ENCODE measurements around the gene RAPSN. TPM values are rescaled to one million over a fixed set of nuclear protein-coding genes. Genes with fewer than 3 reads are reported as not detected.

RAPSN gene
- total RNA-seq, 4 donors from 2014 or later, result 0.42 to 1.4 (median 0.70) TPM

DNA sequence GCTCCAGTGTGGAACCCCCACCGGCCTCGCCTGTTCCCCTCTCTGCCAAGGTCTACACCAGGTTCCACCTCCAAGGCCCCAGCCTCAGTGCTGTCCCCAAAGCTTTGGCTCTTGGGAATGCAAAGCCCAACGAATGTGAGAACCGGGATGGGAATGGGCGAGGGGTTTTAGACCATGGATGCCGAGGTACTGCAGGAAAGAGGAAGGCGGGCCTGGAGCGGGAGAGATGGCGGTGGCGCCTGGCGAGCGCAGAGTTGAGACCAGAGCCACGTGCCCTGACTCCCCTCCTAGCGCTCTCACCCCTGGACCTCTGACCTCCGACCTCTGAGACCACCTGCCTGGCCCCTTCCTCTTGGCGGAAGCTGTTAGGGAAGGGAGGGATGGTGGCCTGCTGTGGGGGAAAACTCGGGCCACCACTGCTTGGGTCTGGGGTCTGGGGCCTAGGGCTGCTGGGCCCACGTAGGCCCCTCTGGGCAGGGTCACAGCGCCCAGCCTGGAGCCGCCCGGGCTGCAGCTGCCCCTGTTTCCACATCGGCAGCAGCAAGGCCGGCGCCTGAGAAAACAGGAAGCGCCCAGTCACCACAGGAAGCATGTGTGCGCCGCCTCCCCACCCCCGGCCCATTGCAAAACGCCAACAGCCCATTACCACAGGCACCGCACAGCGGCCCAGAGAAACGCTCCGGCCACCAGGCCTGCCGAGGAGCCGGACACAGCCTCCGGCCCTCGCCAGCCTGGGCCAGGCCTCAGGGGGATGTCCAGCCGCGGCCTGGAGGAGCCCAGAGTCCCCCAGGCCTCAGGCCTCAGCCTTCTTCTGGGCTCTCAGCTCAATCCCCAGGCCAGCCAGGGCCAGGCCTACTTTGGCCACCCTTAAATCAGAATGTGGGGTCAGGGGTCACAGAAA, 54.4 kb downstream of the RAPSN start:
- TF ChIP-seq POLR2A (IDR thresholded peaks at IDR 0.05; ENCODE audit: low read depth) (no peak), POLR2AphosphoS5 (IDR thresholded peaks at IDR 0.05) (peak; percentile 35 to 52)
- intact Hi-C loops (cut with DNase I), result no loop called here
- peaks cover 9 to 30% (median 18%) of the 10 kb centered on the region in 4 donors for H3K4me1 ChIP-seq
- H3K9me3 ChIP-seq, result no peaks in the 10 kb centered on the region
- DNase-seq (ENCODE audit: extremely low spot score), result no peak
- H3K27ac ChIP-seq (replicated peaks in 1 of 4), result peak overlapping the region; percentile 63 to 81 (median 78)
- H3K27me3 ChIP-seq, result no peaks in the 10 kb centered on the region
- H3K4me3 ChIP-seq, result peak overlapping the region in 3 of 4 donors; percentile 7 to 31 (median 20)
- no peaks in the 10 kb centered on the region for H3K36me3 ChIP-seq
- 90% methylated on average over 14 of the region's 39 CpGs for WGBS

DNA sequence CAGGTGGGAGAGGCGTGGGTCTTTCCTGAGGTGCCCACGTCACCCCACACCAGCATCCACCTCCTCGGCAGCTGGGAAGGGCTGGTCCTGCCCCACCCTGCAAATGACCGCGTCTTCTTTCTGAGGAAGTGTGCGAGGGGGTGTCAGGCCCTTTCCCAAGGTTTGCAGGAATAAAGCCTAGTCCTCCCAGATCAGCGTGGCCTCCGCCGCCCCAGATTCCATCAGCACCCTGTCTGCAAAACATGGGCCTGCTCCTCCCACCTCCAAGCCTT, 55.0 kb downstream of the RAPSN start:
- Histone ChIP-seq H3K27me3 (no peaks in the 10 kb centered on the region), H3K4me1 (peaks cover 6 to 27% (median 16%) of the 10 kb centered on the region in 4 donors), H3K27ac (replicated peaks in 1 of 4) (peak overlapping the region; percentile 63 to 81 (median 78)), H3K36me3 (no peaks in the 10 kb centered on the region), H3K4me3 (peak overlapping the region in 1 of 4 donors; percentile 14), H3K9me3 (no peaks in the 10 kb centered on the region)
- TF ChIP-seq POLR2AphosphoS5 (IDR thresholded peaks at IDR 0.05) (no peak), POLR2A (IDR thresholded peaks at IDR 0.05; ENCODE audit: low read depth) (no peak), EP300 (IDR thresholded peaks at IDR 0.05) (no peak)
- TF ChIP-seq, protein P1, sequence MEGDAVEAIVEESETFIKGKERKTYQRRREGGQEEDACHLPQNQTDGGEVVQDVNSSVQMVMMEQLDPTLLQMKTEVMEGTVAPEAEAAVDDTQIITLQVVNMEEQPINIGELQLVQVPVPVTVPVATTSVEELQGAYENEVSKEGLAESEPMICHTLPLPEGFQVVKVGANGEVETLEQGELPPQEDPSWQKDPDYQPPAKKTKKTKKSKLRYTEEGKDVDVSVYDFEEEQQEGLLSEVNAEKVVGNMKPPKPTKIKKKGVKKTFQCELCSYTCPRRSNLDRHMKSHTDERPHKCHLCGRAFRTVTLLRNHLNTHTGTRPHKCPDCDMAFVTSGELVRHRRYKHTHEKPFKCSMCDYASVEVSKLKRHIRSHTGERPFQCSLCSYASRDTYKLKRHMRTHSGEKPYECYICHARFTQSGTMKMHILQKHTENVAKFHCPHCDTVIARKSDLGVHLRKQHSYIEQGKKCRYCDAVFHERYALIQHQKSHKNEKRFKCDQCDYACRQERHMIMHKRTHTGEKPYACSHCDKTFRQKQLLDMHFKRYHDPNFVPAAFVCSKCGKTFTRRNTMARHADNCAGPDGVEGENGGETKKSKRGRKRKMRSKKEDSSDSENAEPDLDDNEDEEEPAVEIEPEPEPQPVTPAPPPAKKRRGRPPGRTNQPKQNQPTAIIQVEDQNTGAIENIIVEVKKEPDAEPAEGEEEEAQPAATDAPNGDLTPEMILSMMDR (IDR thresholded peaks at IDR 0.05), result no peak
- WGBS, result 71% methylated on average over 9 of the region's 9 CpGs
- DNase-seq (ENCODE audit: extremely low spot score), result no peak
- intact Hi-C loops (cut with DNase I), result no loop called here

DNA sequence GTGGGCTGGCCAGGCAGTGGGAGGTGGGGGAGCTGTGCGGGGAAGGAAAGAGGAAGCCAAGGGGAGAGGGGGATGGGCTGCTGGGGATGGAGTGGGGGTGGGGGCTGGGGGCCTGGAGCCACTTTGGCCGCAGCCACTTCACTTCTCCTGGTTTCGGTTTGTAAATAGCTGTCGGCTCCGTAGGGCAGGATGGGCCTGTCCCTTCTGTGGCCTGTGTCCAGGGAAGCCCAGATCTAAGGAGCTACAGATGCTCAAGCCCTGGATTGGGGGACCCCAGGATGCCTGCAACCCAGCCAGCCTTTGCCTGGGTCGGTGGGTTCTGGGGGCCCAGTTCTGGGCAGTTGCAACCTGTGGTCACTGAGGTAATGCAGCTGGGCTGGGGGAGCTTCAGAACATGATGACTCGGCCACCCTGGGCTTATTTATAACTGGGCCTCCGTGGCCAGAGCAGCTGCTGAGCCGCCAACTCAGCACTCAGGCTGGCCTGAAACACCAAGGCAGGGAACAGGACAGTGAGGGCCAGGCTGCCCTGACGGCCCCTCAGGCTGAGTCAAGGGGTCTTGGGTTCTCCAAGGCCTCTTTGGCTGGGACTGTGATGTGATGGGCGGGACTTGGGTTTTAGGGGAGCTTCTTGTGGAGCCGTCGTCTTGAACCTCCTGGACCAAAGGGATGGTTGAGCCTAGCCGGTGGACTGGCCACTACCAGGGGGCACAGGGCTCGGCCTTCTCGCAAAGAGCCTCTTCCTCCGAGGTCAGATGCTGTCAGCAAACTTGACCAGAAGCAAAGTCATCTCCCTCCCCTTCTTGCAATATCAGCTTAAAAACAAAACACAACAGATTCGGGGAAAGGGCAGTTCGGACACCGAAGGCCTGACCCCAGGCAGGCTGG, 55.5 kb downstream of the RAPSN start:
- no peak for DNase-seq (ENCODE audit: extremely low spot score)
- 70% methylated on average over 13 of the region's 20 CpGs for WGBS
- peak overlapping the region; percentile 63 to 81 (median 78) for H3K27ac ChIP-seq (replicated peaks in 1 of 4)

GRCh38 chr11:47392546-47393162, 56.3 kb downstream of the RAPSN start:
- no peaks in the 10 kb centered on the region for H3K9me3 ChIP-seq
- peaks cover 6 to 27% (median 16%) of the 10 kb centered on the region in 4 donors for H3K4me1 ChIP-seq
- TF ChIP-seq POLR2A (IDR thresholded peaks at IDR 0.05; ENCODE audit: low read depth) (no peak), EP300 (IDR thresholded peaks at IDR 0.05) (no peak), POLR2AphosphoS5 (IDR thresholded peaks at IDR 0.05) (no peak)
- TF ChIP-seq, protein P1 (IDR thresholded peaks at IDR 0.05), result no peak
- DNase-seq (ENCODE audit: extremely low spot score), result no peak
- H3K36me3 ChIP-seq, result no peaks in the 10 kb centered on the region
- WGBS, result 78% methylated on average over 14 of the region's 14 CpGs
- intact Hi-C loops (cut with DNase I), result no loop called here
- H3K4me3 ChIP-seq, result no peak overlapping the region
- H3K27ac ChIP-seq (replicated peaks in 1 of 4), result peak overlapping the region in 3 of 4 donors; percentile 75 to 81 (median 81)
- H3K27me3 ChIP-seq, result no peaks in the 10 kb centered on the region

More for the DNA sequence above, 55.5 kb downstream of the RAPSN start:
- no peak for TF ChIP-seq POLR2AphosphoS5 (IDR thresholded peaks at IDR 0.05)
- Histone ChIP-seq H3K9me3 (no peaks in the 10 kb centered on the region), H3K27me3 (no peaks in the 10 kb centered on the region), H3K4me1 (peaks cover 6 to 27% (median 16%) of the 10 kb centered on the region in 4 donors), H3K36me3 (no peaks in the 10 kb centered on the region), H3K4me3 (no peak overlapping the region)
- intact Hi-C loops (cut with DNase I), result no loop called here

- H3K4me1 ChIP-seq, result peaks cover 6 to 27% (median 16%) of the 10 kb centered on the region in 4 donors
- TF ChIP-seq POLR2AphosphoS5 (IDR thresholded peaks at IDR 0.05) (no peak), EP300 (IDR thresholded peaks at IDR 0.05) (no peak), POLR2A (IDR thresholded peaks at IDR 0.05; ENCODE audit: low read depth) (no peak)
- TF ChIP-seq, protein P1 (IDR thresholded peaks at IDR 0.05), result no peak
- no peak overlapping the region for H3K4me3 ChIP-seq
- H3K36me3 ChIP-seq, result no peaks in the 10 kb centered on the region
- H3K27ac ChIP-seq (replicated peaks in 1 of 4), result peak overlapping the region in 3 of 4 donors; percentile 32 to 81 (median 34)
- H3K9me3 ChIP-seq, result no peaks in the 10 kb centered on the region
- WGBS, result 90% methylated on average over 16 of the region's 16 CpGs
- DNase-seq (ENCODE audit: extremely low spot score), result no peak
- no peaks in the 10 kb centered on the region for H3K27me3 ChIP-seq
- intact Hi-C loops (cut with DNase I), result no loop called here
Observed at GRCh38 chr11:47391711-47392432, 57.1 kb downstream of the RAPSN start.

Data from esophagus muscularis mucosa (tissue), 4 donors.